Measurements from ENCODE around the gene PPM1H.

The PPM1H gene

DNA sequence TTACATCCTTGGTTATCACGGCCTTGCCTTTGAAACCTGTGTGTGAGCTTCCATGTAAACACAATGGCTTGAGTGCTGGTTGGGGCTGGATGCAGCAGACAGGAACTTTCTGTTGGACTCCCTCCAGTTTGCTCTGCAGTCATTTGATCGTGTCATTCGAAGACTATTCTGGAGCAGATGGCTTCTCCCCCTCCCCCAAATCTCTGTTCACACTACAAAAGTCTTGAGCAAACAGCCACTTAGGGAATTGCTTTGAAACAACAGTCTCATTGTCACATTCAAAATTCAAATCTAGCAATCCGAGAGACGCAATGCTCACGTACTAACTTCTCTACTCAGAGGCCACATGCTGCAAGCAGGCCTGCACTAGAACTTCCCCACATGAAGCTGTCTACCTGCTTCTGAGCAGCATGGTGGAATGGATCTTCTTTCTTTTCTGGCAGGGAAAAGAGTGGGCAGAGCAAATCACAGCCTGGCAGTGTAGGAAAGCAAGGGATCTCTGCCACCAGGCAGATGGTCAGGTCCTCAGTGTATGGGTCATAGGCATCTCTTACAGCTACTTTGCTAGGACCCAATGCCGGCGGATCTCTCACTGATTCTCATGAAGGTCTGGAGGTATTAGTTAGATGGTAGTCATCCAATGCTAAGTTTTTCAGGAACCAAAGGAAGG lies 214.2 kb downstream of the PPM1H start:
- TF ChIP-seq, protein P1, sequence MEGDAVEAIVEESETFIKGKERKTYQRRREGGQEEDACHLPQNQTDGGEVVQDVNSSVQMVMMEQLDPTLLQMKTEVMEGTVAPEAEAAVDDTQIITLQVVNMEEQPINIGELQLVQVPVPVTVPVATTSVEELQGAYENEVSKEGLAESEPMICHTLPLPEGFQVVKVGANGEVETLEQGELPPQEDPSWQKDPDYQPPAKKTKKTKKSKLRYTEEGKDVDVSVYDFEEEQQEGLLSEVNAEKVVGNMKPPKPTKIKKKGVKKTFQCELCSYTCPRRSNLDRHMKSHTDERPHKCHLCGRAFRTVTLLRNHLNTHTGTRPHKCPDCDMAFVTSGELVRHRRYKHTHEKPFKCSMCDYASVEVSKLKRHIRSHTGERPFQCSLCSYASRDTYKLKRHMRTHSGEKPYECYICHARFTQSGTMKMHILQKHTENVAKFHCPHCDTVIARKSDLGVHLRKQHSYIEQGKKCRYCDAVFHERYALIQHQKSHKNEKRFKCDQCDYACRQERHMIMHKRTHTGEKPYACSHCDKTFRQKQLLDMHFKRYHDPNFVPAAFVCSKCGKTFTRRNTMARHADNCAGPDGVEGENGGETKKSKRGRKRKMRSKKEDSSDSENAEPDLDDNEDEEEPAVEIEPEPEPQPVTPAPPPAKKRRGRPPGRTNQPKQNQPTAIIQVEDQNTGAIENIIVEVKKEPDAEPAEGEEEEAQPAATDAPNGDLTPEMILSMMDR (IDR thresholded peaks at IDR 0.05; ENCODE audit: low read depth, low read length, missing control alignments), result no peak

DNA sequence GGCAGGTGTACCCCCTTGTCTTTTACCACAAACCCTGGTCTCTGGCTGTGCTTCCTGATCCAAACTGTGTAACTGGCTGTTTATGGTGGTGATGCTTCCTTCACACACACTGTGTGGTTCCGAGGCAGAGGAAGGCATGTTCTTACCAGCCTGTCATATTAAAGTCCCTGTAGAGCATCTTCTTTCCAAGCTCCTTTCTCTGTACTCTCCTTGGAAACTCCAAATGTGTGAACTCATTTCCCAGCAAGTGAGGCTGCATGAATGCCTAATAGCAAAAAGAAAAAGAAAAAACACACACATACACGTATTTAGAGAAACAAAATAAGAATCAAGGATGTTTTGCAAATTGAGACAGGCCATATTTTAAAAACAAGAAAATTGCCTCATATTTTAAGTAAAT lies 214.9 kb downstream of the PPM1H start:
- TF ChIP-seq, protein P1 (IDR thresholded peaks at IDR 0.05; ENCODE audit: low read depth, low read length, missing control alignments), result no peak
- DNase-seq (ENCODE audit: extremely low read depth, low read depth), result no peak
- H3K4me3 ChIP-seq (replicated peaks; ENCODE audit: low read depth, low read length), result no peak overlapping the region

More for the DNA sequence above, 214.2 kb downstream of the PPM1H start:
- no peak overlapping the region for H3K4me3 ChIP-seq (replicated peaks; ENCODE audit: low read depth, low read length)
- DNase-seq (ENCODE audit: extremely low read depth, low read depth), result peak; percentile 71

DNA sequence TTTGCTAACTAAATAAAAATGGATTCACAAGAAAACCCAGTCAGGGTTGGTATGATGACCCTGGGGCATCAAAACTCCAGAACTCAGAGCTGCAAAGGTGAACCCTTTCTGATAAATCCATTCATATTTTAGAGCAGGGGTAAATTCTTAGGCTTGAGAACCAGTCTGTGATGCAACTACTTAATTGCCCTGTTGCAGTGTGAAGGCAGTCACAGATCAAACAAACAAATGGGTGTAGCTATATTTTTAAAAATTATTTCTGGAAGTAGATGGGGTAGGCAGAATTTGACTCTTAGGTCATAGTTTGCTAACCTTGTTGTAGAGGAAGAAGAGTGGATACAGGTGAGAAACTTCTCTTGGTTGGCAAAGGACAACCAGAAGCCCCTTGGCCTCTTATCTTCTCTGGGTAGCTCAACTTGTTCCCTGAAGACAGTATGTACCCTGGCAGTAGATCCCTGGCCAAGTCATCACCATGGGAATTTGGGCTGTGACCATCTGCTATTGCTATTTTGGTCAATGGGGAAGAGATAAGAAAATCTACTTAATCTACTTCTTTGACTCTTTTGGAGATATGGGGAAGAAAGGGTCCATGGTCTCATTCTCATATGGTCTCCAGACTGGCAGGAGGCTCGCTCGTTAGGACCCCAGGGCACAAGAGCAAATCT lies 216.1 kb downstream of the PPM1H start:
- no peak overlapping the region for H3K4me3 ChIP-seq (replicated peaks; ENCODE audit: low read depth, low read length)
- TF ChIP-seq, protein P1 (IDR thresholded peaks at IDR 0.05; ENCODE audit: low read depth, low read length, missing control alignments), result no peak
- no peak for DNase-seq (ENCODE audit: extremely low read depth, low read depth)

DNA sequence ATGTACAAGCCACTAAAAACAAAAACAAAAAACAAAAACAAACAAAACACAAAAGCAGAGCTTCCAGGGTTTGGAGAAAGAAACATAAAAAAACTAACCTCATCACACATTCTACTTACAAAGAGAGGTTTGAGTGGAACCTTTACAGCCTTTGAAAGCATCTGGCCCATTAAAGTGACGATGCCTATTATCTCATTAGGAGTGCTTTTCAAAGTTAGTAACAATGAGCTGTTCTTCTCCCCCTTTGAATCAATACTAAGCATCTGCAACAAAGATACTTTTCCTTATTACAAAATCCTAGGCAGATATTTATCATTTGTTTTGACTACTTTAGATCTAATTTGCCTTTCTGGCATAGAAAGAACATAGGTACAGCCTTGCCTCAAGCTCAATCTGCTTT lies 217.3 kb downstream of the PPM1H start:
- DNase-seq (ENCODE audit: extremely low read depth, low read depth), result no peak
- no peak overlapping the region for H3K4me3 ChIP-seq (replicated peaks; ENCODE audit: low read depth, low read length)
- TF ChIP-seq, protein P1 (IDR thresholded peaks at IDR 0.05; ENCODE audit: low read depth, low read length, missing control alignments), result no peak

DNA sequence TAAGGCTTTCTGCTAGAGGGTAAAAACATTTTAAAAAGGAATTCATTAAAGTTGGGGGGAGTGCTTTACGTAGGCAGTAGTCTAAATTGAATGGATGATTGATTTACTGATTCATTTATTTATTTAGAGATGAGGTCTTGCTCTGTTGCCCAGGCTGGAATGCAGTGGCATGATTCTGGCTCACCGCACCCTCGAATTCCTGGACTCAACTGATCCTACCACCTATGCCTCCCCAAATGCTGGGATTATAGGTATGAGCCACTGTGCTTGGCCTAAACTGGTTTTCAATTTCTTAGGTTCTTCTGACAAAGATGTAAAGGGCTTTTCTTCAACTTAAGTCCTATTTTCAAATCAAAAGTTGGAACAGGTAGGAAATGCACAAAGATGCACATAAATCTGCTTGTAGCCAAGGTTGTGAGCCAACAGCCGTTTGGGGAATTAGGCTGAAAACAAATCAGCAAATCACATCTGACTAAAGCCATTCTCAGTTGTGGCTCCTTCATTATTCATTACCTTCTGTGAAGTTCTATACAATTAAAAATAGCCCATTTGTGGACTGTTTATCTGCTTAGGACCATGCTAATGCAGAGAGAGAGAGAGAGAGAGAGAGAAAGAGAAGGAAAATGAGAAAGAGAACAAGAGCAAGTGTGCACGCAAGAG lies 218.0 kb downstream of the PPM1H start:
- no peak overlapping the region for H3K4me3 ChIP-seq (replicated peaks; ENCODE audit: low read depth, low read length)
- DNase-seq (ENCODE audit: extremely low read depth, low read depth), result no peak
- TF ChIP-seq, protein P1 (IDR thresholded peaks at IDR 0.05; ENCODE audit: low read depth, low read length, missing control alignments), result no peak

DNA sequence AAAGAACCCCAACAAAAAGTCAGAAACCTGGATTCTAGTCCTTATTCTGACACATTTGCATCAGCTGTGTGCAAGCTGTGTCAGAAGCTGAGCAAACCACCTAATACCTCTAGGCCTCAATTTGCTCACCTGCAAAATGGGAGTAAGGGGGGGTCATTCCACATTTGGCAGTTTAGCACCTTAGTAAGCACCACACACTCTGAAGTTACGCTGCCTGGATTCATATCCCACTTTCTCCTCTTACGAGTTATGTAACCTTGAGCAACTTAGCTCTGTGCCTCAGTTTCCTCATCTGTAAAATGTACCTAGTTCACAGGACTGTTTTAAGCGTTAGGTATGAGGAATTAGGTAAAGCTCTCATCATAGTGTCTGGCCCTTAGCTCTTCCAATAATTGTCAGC lies 218.9 kb downstream of the PPM1H start:
- TF ChIP-seq, protein P1 (IDR thresholded peaks at IDR 0.05; ENCODE audit: low read depth, low read length, missing control alignments), result no peak
- H3K4me3 ChIP-seq (replicated peaks; ENCODE audit: low read depth, low read length), result no peak overlapping the region
- DNase-seq (ENCODE audit: extremely low read depth, low read depth), result no peak

Measured in HFF-Myc (cell line).